C4-2B (cell line): ENCODE results near the gene ELP5.

ENCODE experiments used
- H3K27ac ChIP-seq: fragments of 450-650 bp; 2 replicates; pipeline ENCODE4 v1.5.1; 2017
- ZFX ChIP-seq: fragments of 450-650 bp; IDR thresholded peaks from 2 replicates; pipeline ENCODE4 v1.6.1; 2017
- TF ChIP-seq, protein P1 (sequence below): fragments of 450-650 bp; conservative IDR thresholded peaks from 2 replicates; pipeline ENCODE4 v1.5.1; 2017; ENCODE audit warnings: mild to moderate bottlenecking

The ELP5 gene

GRCh38 chr17:7208754-7209460 is 43.1 kb upstream of the ELP5 start:
- no peak overlapping the region for H3K27ac ChIP-seq
- TF ChIP-seq, protein P1, sequence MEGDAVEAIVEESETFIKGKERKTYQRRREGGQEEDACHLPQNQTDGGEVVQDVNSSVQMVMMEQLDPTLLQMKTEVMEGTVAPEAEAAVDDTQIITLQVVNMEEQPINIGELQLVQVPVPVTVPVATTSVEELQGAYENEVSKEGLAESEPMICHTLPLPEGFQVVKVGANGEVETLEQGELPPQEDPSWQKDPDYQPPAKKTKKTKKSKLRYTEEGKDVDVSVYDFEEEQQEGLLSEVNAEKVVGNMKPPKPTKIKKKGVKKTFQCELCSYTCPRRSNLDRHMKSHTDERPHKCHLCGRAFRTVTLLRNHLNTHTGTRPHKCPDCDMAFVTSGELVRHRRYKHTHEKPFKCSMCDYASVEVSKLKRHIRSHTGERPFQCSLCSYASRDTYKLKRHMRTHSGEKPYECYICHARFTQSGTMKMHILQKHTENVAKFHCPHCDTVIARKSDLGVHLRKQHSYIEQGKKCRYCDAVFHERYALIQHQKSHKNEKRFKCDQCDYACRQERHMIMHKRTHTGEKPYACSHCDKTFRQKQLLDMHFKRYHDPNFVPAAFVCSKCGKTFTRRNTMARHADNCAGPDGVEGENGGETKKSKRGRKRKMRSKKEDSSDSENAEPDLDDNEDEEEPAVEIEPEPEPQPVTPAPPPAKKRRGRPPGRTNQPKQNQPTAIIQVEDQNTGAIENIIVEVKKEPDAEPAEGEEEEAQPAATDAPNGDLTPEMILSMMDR, result no peak
- no peak for TF ChIP-seq ZFX

- H3K27ac ChIP-seq, result no peak overlapping the region
- TF ChIP-seq, protein P1, result no peak
- no peak for TF ChIP-seq ZFX
Measured at GRCh38 chr17:7211491-7212273, 40.3 kb upstream of the ELP5 start.

DNA sequence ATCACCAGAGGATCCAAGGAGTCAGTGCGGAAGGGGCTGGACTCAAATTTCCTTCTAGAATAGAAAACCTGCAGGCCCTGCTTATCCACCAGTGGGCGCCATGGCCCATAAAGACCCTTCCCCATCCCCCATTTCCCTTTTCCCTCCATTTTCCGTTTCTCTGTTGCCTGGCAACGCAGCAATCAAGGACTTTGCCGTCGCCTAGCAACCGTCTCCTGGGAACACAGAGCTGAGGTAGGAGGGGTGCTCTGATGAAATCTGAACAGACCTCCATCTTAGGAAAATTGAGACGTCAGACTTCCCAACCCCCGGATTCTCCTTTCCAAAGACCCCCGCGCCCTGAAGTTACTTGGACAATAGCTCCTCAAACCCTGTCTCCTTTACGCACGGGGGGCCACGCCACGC is 38.1 kb upstream of the ELP5 start:
- no peak overlapping the region for H3K27ac ChIP-seq
- TF ChIP-seq, protein P1, result no peak; the same call in 1 of the 2 replicates
- no peak for TF ChIP-seq ZFX

GRCh38 chr17:7214300-7215135 is 37.5 kb upstream of the ELP5 start:
- H3K27ac ChIP-seq, result no peak overlapping the region
- no peak for TF ChIP-seq ZFX
- TF ChIP-seq, protein P1, result peak; percentile 55

- TF ChIP-seq ZFX, result no peak
- TF ChIP-seq, protein P1, result peak; percentile 20; the same call in 1 of the 2 replicates
- no peak overlapping the region for H3K27ac ChIP-seq
Measured at GRCh38 chr17:7215136-7215638, 36.8 kb upstream of the ELP5 start.

- no peak overlapping the region for H3K27ac ChIP-seq
- TF ChIP-seq ZFX, result no peak
Measured at GRCh38 chr17:7215652-7216180, 36.3 kb upstream of the ELP5 start.
